ENCODE results near the gene EEF1G. TPM values are rescaled to one million over a fixed set of nuclear protein-coding genes. Genes with fewer than 3 reads are reported as not detected.
"Not testable (repeated sequence)": the region's sequence is repeated elsewhere in the genome, so short reads cannot be mapped to it uniquely, and the experiment has no call there.

Gene EEF1G
- total RNA-seq, 1 donor from 2014 or later = 1,154 TPM

GRCh38 chr11:62600367-62601121, 26.9 kb upstream of the EEF1G start:
- Mint-ChIP-seq H3K36me3 (ENCODE audit: low read depth) (peaks cover 70% of the 10 kb centered on the region), H3K27ac (peak overlapping the region; percentile 89), H3K27me3 (ENCODE audit: insufficient read depth) (no peaks in the 10 kb centered on the region), H3K4me3 (peak overlapping the region; percentile 95), H3K9me3 (no peaks in the 10 kb centered on the region), H3K4me1 (ENCODE audit: low read depth) (peaks cover 60% of the 10 kb centered on the region)
- intact Hi-C loops (cut with micrococcal nuclease) = loop anchor here (1.0 kb wide), 6 partner anchors 65 to 255 kb away; partner anchors contain the start of genes C11orf98, CSKMT, HNRNPUL2 and TAF6L
- no peak for DNase-seq (ENCODE audit: low spot score)

- H3K4me1 Mint-ChIP-seq (ENCODE audit: low read depth) = peaks cover 62% of the 10 kb centered on the region
Observed at GRCh38 chr11:62599901-62600300, 26.2 kb upstream of the EEF1G start.

GRCh38 chr11:62599069-62599696, 25.5 kb upstream of the EEF1G start:
- Mint-ChIP-seq H3K27ac (peak overlapping the region; percentile 89), H3K4me3 (peak overlapping the region; percentile 95), H3K36me3 (ENCODE audit: low read depth) (peaks cover 78% of the 10 kb centered on the region), H3K9me3 (no peaks in the 10 kb centered on the region), H3K4me1 (ENCODE audit: low read depth) (peaks cover 68% of the 10 kb centered on the region), H3K27me3 (ENCODE audit: insufficient read depth) (no peaks in the 10 kb centered on the region)
- DNase-seq (ENCODE audit: low spot score) = peak; percentile 96
- intact Hi-C loops (cut with micrococcal nuclease) = loop anchor here (1.0 to 2.0 kb wide), 8 partner anchors 8 to 282 kb away; partner anchors contain the start of genes EEF1G, EML3, GANAB and SLC3A2

More at GRCh38 chr11:62599901-62600300, 26.2 kb upstream of the EEF1G start:
- DNase-seq (ENCODE audit: low spot score) = no peak
- intact Hi-C loops (cut with micrococcal nuclease) = loop anchor here (1.0 to 2.0 kb wide), 8 partner anchors 9 to 281 kb away; partner anchors contain the start of genes EEF1G, EML3, GANAB and SLC3A2
- Mint-ChIP-seq H3K36me3 (ENCODE audit: low read depth) (peaks cover 74% of the 10 kb centered on the region), H3K9me3 (no peaks in the 10 kb centered on the region), H3K27me3 (ENCODE audit: insufficient read depth) (no peaks in the 10 kb centered on the region), H3K27ac (peak overlapping the region; percentile 89), H3K4me3 (peak overlapping the region; percentile 95)

GRCh38 chr11:62595124-62595523, 21.4 kb upstream of the EEF1G start:
- H3K9me3 Mint-ChIP-seq = no peaks in the 10 kb centered on the region
- peak overlapping the region; percentile 11 for H3K27ac Mint-ChIP-seq
- peaks cover 70% of the 10 kb centered on the region for H3K36me3 Mint-ChIP-seq (ENCODE audit: low read depth)
- no peak for DNase-seq (ENCODE audit: low spot score)
- intact Hi-C loops (cut with micrococcal nuclease) = no loop called here
- no peak overlapping the region for H3K4me3 Mint-ChIP-seq
- no peaks in the 10 kb centered on the region for H3K27me3 Mint-ChIP-seq (ENCODE audit: insufficient read depth)
- peaks cover 68% of the 10 kb centered on the region for H3K4me1 Mint-ChIP-seq (ENCODE audit: low read depth)

- peak; percentile 74 for DNase-seq (ENCODE audit: low spot score)
- peaks cover 55% of the 10 kb centered on the region for H3K36me3 Mint-ChIP-seq (ENCODE audit: low read depth)
- no peaks in the 10 kb centered on the region for H3K27me3 Mint-ChIP-seq (ENCODE audit: insufficient read depth)
- peaks cover 59% of the 10 kb centered on the region for H3K4me1 Mint-ChIP-seq (ENCODE audit: low read depth)
- intact Hi-C loops (cut with micrococcal nuclease) = loop anchor here (1.0 to 5.0 kb wide), 3 partner anchors 101 to 1649 kb away; partner anchors contain the start of gene FKBP2
- peak overlapping the region; percentile 93 for H3K27ac Mint-ChIP-seq
- peak overlapping the region; percentile 78 for H3K4me3 Mint-ChIP-seq
- no peaks in the 10 kb centered on the region for H3K9me3 Mint-ChIP-seq
Observed at GRCh38 chr11:62593434-62594044, 19.8 kb upstream of the EEF1G start.

GRCh38 chr11:62592989-62593421, 19.3 kb upstream of the EEF1G start:
- Mint-ChIP-seq H3K9me3 (no peaks in the 10 kb centered on the region), H3K4me1 (ENCODE audit: low read depth) (peaks cover 53% of the 10 kb centered on the region), H3K4me3 (peak overlapping the region; percentile 99), H3K27me3 (ENCODE audit: insufficient read depth) (no peaks in the 10 kb centered on the region), H3K27ac (peak overlapping the region; percentile 91), H3K36me3 (ENCODE audit: low read depth) (peaks cover 51% of the 10 kb centered on the region)
- DNase-seq (ENCODE audit: low spot score) = no peak
- intact Hi-C loops (cut with micrococcal nuclease) = loop anchor here (1.0 to 5.0 kb wide), 3 partner anchors 101 to 1649 kb away; partner anchors contain the start of gene FKBP2

- peaks cover 47% of the 10 kb centered on the region for H3K36me3 Mint-ChIP-seq (ENCODE audit: low read depth)
- no peaks in the 10 kb centered on the region for H3K27me3 Mint-ChIP-seq (ENCODE audit: insufficient read depth)
- H3K4me3 Mint-ChIP-seq = peak overlapping the region; percentile 99
- intact Hi-C loops (cut with micrococcal nuclease) = loop anchor here (2.0 to 5.0 kb wide), 2 partner anchors 271 to 1650 kb away; partner anchors contain the start of gene FKBP2
- H3K9me3 Mint-ChIP-seq = no peaks in the 10 kb centered on the region
- H3K27ac Mint-ChIP-seq = peak overlapping the region; percentile 91
- peaks cover 48% of the 10 kb centered on the region for H3K4me1 Mint-ChIP-seq (ENCODE audit: low read depth)
- no peak for DNase-seq (ENCODE audit: low spot score)
Observed at GRCh38 chr11:62592146-62592815, 18.6 kb upstream of the EEF1G start.

GRCh38 chr11:62591448-62592145, 17.9 kb upstream of the EEF1G start, which contains the start of gene TUT1:
Gene TUT1, minus strand, starts transcription at chr11:62591523. Its CDS starts 38 bp downstream, at chr11:62591485.
- H3K36me3 Mint-ChIP-seq (ENCODE audit: low read depth) = peaks cover 44% of the 10 kb centered on the region
- H3K27ac Mint-ChIP-seq = peak within 1 kb of the TSS; percentile 91
- H3K27me3 Mint-ChIP-seq (ENCODE audit: insufficient read depth) = no peaks in the 10 kb centered on the region
- DNase-seq (ENCODE audit: low spot score) = peak; percentile 96
- no peaks in the 10 kb centered on the region for H3K9me3 Mint-ChIP-seq
- H3K4me1 Mint-ChIP-seq (ENCODE audit: low read depth) = peaks cover 48% of the 10 kb centered on the region
- intact Hi-C loops (cut with micrococcal nuclease) = loop anchor here (1.0 to 5.0 kb wide), 17 partner anchors 8 to 1651 kb away; partner anchors contain the start of genes AHNAK, C11orf98, CSKMT and EEF1G
- peak within 1 kb of the TSS; percentile 99 for H3K4me3 Mint-ChIP-seq

- Mint-ChIP-seq H3K27me3 (ENCODE audit: insufficient read depth) (no peaks in the 10 kb centered on the region), H3K36me3 (ENCODE audit: low read depth) (peaks cover 30% of the 10 kb centered on the region), H3K27ac (no peak overlapping the region), H3K4me1 (ENCODE audit: low read depth) (peaks cover 29% of the 10 kb centered on the region), H3K9me3 (no peaks in the 10 kb centered on the region), H3K4me3 (peak overlapping the region; percentile 99)
- DNase-seq (ENCODE audit: low spot score) = no peak
- intact Hi-C loops (cut with micrococcal nuclease) = no loop called here
Observed at GRCh38 chr11:62588966-62589637, 15.4 kb upstream of the EEF1G start.

- H3K4me1 Mint-ChIP-seq (ENCODE audit: low read depth); H3K4me3 Mint-ChIP-seq; DNase-seq (ENCODE audit: low spot score); H3K27me3 Mint-ChIP-seq (ENCODE audit: insufficient read depth); H3K27ac Mint-ChIP-seq; intact Hi-C loops (cut with micrococcal nuclease); H3K9me3 Mint-ChIP-seq: not testable (repeated sequence)
- peaks cover 24% of the 10 kb centered on the region for H3K36me3 Mint-ChIP-seq (ENCODE audit: low read depth)
Observed at GRCh38 chr11:62585356-62585755, 11.7 kb upstream of the EEF1G start.

- H3K4me3 Mint-ChIP-seq; H3K27ac Mint-ChIP-seq; DNase-seq (ENCODE audit: low spot score); intact Hi-C loops (cut with micrococcal nuclease); H3K9me3 Mint-ChIP-seq; H3K4me1 Mint-ChIP-seq (ENCODE audit: low read depth); H3K27me3 Mint-ChIP-seq (ENCODE audit: insufficient read depth): not testable (repeated sequence)
- peaks cover 26% of the 10 kb centered on the region for H3K36me3 Mint-ChIP-seq (ENCODE audit: low read depth)
Observed at GRCh38 chr11:62581735-62582134, 8.0 kb upstream of the EEF1G start.

Measured in activated T-helper 1 cell treated with anti-CD3 and anti-CD28 coated beads, Interleukin-12 subunit alpha, Interleukin-12 subunit beta, Interleukin-2, Interleukin-4 antibody, amounts not matched to agents 30 ng/mL and 10 ng/mL and 1 ng/mL, durations not matched to agents 14 hours and 24 hours and 36 hours (primary cell).